Cardiac fibroblast (primary cell): ENCODE results near the gene FRMD5.

Experiments
- DNase-seq, 2 donors: peaks; one replicate each; pipeline versions ENCODE4 v3.0.0 to v3.0.0-alpha.2; 2010; ENCODE audit warnings: low read depth in 2 of 2
- H3K4me3 ChIP-seq, 2 donors: replicated peaks in 1 of 2; 1 replicate in 1 of 2; 2 replicates in 1 of 2; pipeline ENCODE4 v1.5.1; 2011; ENCODE audit warnings: low read depth in 2 of 2, low read length in 2 of 2, mild to moderate bottlenecking in 2 of 2, moderate library complexity in 1 of 2
- CTCF ChIP-seq: IDR thresholded peaks from one replicate; pipeline ENCODE4 v1.5.1; 2011; ENCODE audit warnings: low read depth, mild to moderate bottlenecking, low read length, inconsistent platforms

FRMD5 gene

GRCh38 chr15:44157679-44158078 is 37.4 kb downstream of the FRMD5 start:
- no peak for TF ChIP-seq CTCF
- no peak overlapping the region for H3K4me3 ChIP-seq
- DNase-seq, result peak; percentile 82 to 95

DNA sequence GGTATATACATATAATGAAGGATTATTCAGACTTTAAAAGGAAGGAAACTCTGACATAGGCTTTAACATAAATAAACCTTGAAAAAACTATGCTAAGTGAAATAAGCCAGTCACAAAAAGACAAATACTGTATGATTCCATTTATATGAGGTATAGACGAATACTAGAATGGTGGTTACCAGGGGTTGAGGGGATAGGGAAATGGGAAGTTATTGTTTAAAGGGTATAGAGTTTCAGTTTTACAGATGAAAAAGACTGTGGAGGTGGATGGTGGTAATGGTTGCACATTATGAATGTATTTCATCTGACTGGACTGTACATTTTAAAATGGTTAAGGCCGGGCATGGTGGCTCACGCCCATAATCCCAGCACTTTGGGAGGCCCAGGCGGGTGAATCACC is 41.7 kb downstream of the FRMD5 start:
- H3K4me3 ChIP-seq, result no peak overlapping the region
- no peak for DNase-seq
- no peak for TF ChIP-seq CTCF

DNA sequence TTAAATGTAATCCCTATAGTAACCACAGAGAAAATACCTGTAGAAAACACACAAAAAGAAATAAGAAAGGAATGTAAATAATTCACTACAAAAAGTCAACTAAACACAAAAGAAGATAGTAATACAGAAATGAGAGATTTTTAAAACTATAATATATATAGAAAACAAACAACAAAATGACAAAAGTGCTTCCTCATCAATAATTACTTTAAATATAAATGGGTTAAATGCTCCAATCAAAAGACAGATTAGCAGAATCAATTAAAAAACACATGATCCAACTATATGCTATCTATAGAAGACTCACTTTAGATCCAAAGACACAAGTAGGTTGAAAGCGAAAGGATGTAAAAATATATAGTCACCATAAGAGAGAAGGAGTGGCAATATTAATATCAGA is 45.8 kb downstream of the FRMD5 start:
- no peak for DNase-seq
- H3K4me3 ChIP-seq, result no peak overlapping the region
- no peak for TF ChIP-seq CTCF

DNA sequence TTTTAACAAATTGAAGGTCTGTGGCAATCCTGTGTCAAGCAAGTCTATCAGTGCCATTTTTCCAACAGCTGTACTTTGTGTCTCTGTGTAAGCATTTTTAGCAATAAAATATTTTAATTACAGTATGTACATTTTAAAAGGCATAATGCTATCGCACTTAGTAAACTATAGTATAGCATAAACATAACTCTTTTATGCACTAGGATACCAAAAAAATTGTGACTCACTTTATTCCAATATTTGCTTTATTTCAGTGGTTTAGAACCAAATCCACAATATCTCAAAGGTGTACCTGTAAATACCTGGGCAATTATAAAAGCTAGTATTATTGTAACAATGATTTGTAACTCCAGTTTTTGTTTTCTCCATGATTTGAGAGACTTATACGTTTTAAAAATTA is 46.5 kb downstream of the FRMD5 start:
- no peak overlapping the region for H3K4me3 ChIP-seq
- TF ChIP-seq CTCF, result no peak
- no peak for DNase-seq

- no peak for DNase-seq
- no peak overlapping the region for H3K4me3 ChIP-seq
- TF ChIP-seq CTCF, result no peak
Observed at GRCh38 chr15:44147636-44148035, 47.4 kb downstream of the FRMD5 start.

GRCh38 chr15:44145495-44145894 is 49.6 kb downstream of the FRMD5 start:
- no peak for TF ChIP-seq CTCF
- H3K4me3 ChIP-seq, result no peak overlapping the region
- peak in 1 of 2 donors; percentile 16 for DNase-seq

DNA sequence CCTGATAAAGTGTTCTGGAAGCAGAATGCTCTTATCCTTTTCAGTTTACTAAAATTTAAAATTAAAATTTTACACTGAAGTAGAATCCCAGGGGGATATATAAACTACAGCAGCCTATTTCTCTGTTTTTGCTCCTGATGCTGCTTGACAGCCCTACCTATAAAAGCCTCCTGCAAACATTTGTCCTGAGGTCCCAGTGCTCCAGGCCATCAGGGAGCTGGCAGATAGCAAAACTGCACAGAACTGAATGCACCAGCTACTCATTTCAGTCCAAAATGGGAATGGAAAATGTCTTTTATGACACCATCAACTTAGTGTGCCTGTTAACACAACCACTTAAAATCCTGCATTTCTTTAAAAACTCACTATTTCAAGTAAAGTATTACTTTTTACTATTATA is 50.1 kb downstream of the FRMD5 start:
- H3K4me3 ChIP-seq, result no peak overlapping the region
- no peak for DNase-seq
- TF ChIP-seq CTCF, result no peak
